Karpas-422 (cell line): ENCODE results near the gene PKD2L2. TPM values are rescaled to one million over a fixed set of nuclear protein-coding genes. Genes with fewer than 3 reads are reported as not detected.

Experiments
- DNase-seq: peaks from one replicate; pipeline ENCODE4 v3.0.0-alpha.2; 2015
- H2AFZ ChIP-seq: fragments of 200-600 bp; sonication (generic); 2 replicates; pipeline ENCODE4 v1.6.1; 2014; ENCODE audit warnings: antibody characterized with exemption, low read length, mixed read lengths
- H3K27ac ChIP-seq: fragments of 200-600 bp; sonication (generic); 2 replicates; pipeline ENCODE4 v1.5.1; 2014; ENCODE audit warnings: mild to moderate bottlenecking, low read length, moderate library complexity
- H3K27me3 ChIP-seq: fragments of 200-600 bp; sonication (generic); 2 replicates; pipeline ENCODE4 v1.6.1; 2014; ENCODE audit warnings: low read length, mixed read lengths
- H3K36me3 ChIP-seq: fragments of 200-600 bp; sonication (generic); 2 replicates; pipeline ENCODE4 v1.6.1; 2014; ENCODE audit warnings: low read length, mixed read lengths; ENCODE audit not compliant: insufficient read depth
- H3K4me1 ChIP-seq: fragments of 200-600 bp; sonication (generic); 2 replicates; pipeline ENCODE4 v1.6.1; 2014; ENCODE audit warnings: mild to moderate bottlenecking, low read length, mixed read lengths
- H3K4me2 ChIP-seq: fragments of 200-600 bp; sonication (generic); 2 replicates; pipeline ENCODE4 v1.6.1; 2014; ENCODE audit warnings: low read length, low read depth, mild to moderate bottlenecking; ENCODE audit not compliant: poor library complexity, severe bottlenecking
- H3K4me3 ChIP-seq: fragments of 200-600 bp; sonication (generic); 2 replicates; pipeline ENCODE4 v1.5.1; 2014; ENCODE audit warnings: mild to moderate bottlenecking, antibody characterized with exemption, low read length, mixed read lengths
- H3K79me2 ChIP-seq: fragments of 200-600 bp; sonication (generic); 2 replicates; pipeline ENCODE4 v1.6.1; 2014; ENCODE audit warnings: mild to moderate bottlenecking, low read length, mixed read lengths
- H3K9ac ChIP-seq: fragments of 200-600 bp; sonication (generic); 2 replicates; pipeline ENCODE4 v1.6.0; 2014; ENCODE audit warnings: low read length
- H3K9me2 ChIP-seq: fragments of 200-600 bp; sonication (generic), shearing (Covaris generic); replicated peaks from 2 replicates; pipeline ENCODE4 v1.6.0; 2014; ENCODE audit warnings: mild to moderate bottlenecking, low read length, moderate library complexity; ENCODE audit not compliant: insufficient read depth
- H3K9me3 ChIP-seq: fragments of 300-700, 200-600 bp; sonication (generic); 2 replicates; pipeline ENCODE4 v1.6.1; 2014; ENCODE audit warnings: low read length, mixed read lengths
- H4K20me1 ChIP-seq: fragments of 200-600 bp; sonication (generic); 2 replicates; pipeline ENCODE4 v1.6.1; 2014; ENCODE audit warnings: mild to moderate bottlenecking, antibody characterized with exemption, low read length, low read depth; ENCODE audit not compliant: insufficient read depth
- total RNA-seq: library from RNA; depleted of rRNA; stranded (reverse); fragments of >200 nt; shearing (Covaris generic); gene quantifications from 2 replicates; pipeline ENCODE4 v1.2.3, GENCODE V29; 2014; ENCODE audit warnings: low replicate concordance

PKD2L2 gene
- total RNA-seq, 1 experiment from 2014 or later = not detected

GRCh38 chr5:137921931-137922330 is 32.7 kb downstream of the PKD2L2 start:
- H3K36me3 ChIP-seq = no peaks in the 10 kb centered on the region; the same call in 1 of the 2 replicates
- H4K20me1 ChIP-seq = no peaks in the 10 kb centered on the region
- H3K4me3 ChIP-seq = no peak overlapping the region
- H3K79me2 ChIP-seq = no peaks in the 10 kb centered on the region
- no peaks in the 10 kb centered on the region for H3K9me2 ChIP-seq
- no peaks in the 10 kb centered on the region for H3K4me1 ChIP-seq
- no peaks in the 10 kb centered on the region for H3K9me3 ChIP-seq
- DNase-seq = no peak
- H3K4me2 ChIP-seq = no peak overlapping the region
- no peak overlapping the region for H3K27ac ChIP-seq
- H3K27me3 ChIP-seq = no peaks in the 10 kb centered on the region
- H3K9ac ChIP-seq = no peak overlapping the region
- H2AFZ ChIP-seq = no peak overlapping the region

GRCh38 chr5:137923856-137924255 is 34.6 kb downstream of the PKD2L2 start:
- Histone ChIP-seq H2AFZ (no peak overlapping the region), H3K9ac (no peak overlapping the region), H3K4me1 (no peaks in the 10 kb centered on the region), H4K20me1 (no peaks in the 10 kb centered on the region), H3K9me3 (no peaks in the 10 kb centered on the region), H3K4me3 (no peak overlapping the region), H3K27me3 (no peaks in the 10 kb centered on the region), H3K36me3 (peaks cover 6% of the 10 kb centered on the region), H3K27ac (no peak overlapping the region), H3K79me2 (no peaks in the 10 kb centered on the region), H3K4me2 (no peak overlapping the region), H3K9me2 (no peaks in the 10 kb centered on the region)
- no peak for DNase-seq

- no peak overlapping the region for H3K27ac ChIP-seq
- no peaks in the 10 kb centered on the region for H3K9me2 ChIP-seq
- H3K27me3 ChIP-seq = no peaks in the 10 kb centered on the region
- H3K36me3 ChIP-seq = peaks cover 10% of the 10 kb centered on the region; the same call in 1 of the 2 replicates
- H3K4me2 ChIP-seq = no peak overlapping the region
- no peak overlapping the region for H3K9ac ChIP-seq
- no peaks in the 10 kb centered on the region for H3K79me2 ChIP-seq
- H3K9me3 ChIP-seq = no peaks in the 10 kb centered on the region
- H3K4me1 ChIP-seq = no peaks in the 10 kb centered on the region
- no peak overlapping the region for H3K4me3 ChIP-seq
- H2AFZ ChIP-seq = no peak overlapping the region
- DNase-seq = no peak
- H4K20me1 ChIP-seq = no peaks in the 10 kb centered on the region
These were observed 43.5 kb downstream of the PKD2L2 start for GRCh38 chr5:137932800-137933199.

GRCh38 chr5:137933491-137933911 is 44.2 kb downstream of the PKD2L2 start:
- H3K4me2 ChIP-seq = no peak overlapping the region
- H3K27ac ChIP-seq = no peak overlapping the region
- no peaks in the 10 kb centered on the region for H4K20me1 ChIP-seq
- no peak overlapping the region for H2AFZ ChIP-seq
- peaks cover 16% of the 10 kb centered on the region; the same call in 1 of the 2 replicates for H3K36me3 ChIP-seq
- no peak overlapping the region for H3K9ac ChIP-seq
- no peaks in the 10 kb centered on the region for H3K27me3 ChIP-seq
- DNase-seq = no peak
- H3K4me3 ChIP-seq = no peak overlapping the region
- H3K4me1 ChIP-seq = no peaks in the 10 kb centered on the region; the same call in 1 of the 2 replicates
- H3K9me2 ChIP-seq = no peaks in the 10 kb centered on the region
- H3K79me2 ChIP-seq = no peaks in the 10 kb centered on the region
- no peaks in the 10 kb centered on the region for H3K9me3 ChIP-seq

- no peak for DNase-seq
- Histone ChIP-seq H3K4me1 (peaks cover 16% of the 10 kb centered on the region), H3K79me2 (0 out of 2 replicates have a peak, but pooled peaks cover 4% of the 10 kb centered on the region), H3K4me2 (no peak overlapping the region), H3K9me2 (no peaks in the 10 kb centered on the region), H3K27ac (no peak overlapping the region), H4K20me1 (no peaks in the 10 kb centered on the region), H3K9ac (no peak overlapping the region), H3K27me3 (no peaks in the 10 kb centered on the region), H2AFZ (no peak overlapping the region), H3K36me3 (peaks cover 28% of the 10 kb centered on the region), H3K4me3 (no peak overlapping the region), H3K9me3 (no peaks in the 10 kb centered on the region)
These were observed 45.9 kb downstream of the PKD2L2 start for GRCh38 chr5:137935190-137935589.

- no peaks in the 10 kb centered on the region for H4K20me1 ChIP-seq
- 0 out of 2 replicates have a peak, but pooled peaks cover 4% of the 10 kb centered on the region for H3K79me2 ChIP-seq
- H3K36me3 ChIP-seq = peaks cover 32% of the 10 kb centered on the region
- no peaks in the 10 kb centered on the region for H3K9me3 ChIP-seq
- H3K9me2 ChIP-seq = no peaks in the 10 kb centered on the region
- no peak overlapping the region for H3K27ac ChIP-seq
- H3K4me3 ChIP-seq = no peak overlapping the region
- no peak overlapping the region for H3K9ac ChIP-seq
- no peaks in the 10 kb centered on the region for H3K27me3 ChIP-seq
- H3K4me2 ChIP-seq = no peak overlapping the region
- H3K4me1 ChIP-seq = peaks cover 16% of the 10 kb centered on the region
- no peak for DNase-seq
- no peak overlapping the region for H2AFZ ChIP-seq
These were observed 46.4 kb downstream of the PKD2L2 start for GRCh38 chr5:137935694-137936093.

GRCh38 chr5:137937994-137938750 is 48.9 kb downstream of the PKD2L2 start:
- Histone ChIP-seq H2AFZ (no peak overlapping the region), H3K36me3 (peaks cover 54% of the 10 kb centered on the region)
- no peak for DNase-seq

GRCh38 chr5:137938751-137939143 is 49.5 kb downstream of the PKD2L2 start:
- Histone ChIP-seq H4K20me1 (0 out of 2 replicates have a peak, but pooled peaks cover 3% of the 10 kb centered on the region), H3K9me3 (no peaks in the 10 kb centered on the region), H2AFZ (no peak overlapping the region), H3K4me1 (peaks cover 16% of the 10 kb centered on the region), H3K4me3 (no peak overlapping the region), H3K36me3 (peaks cover 55% of the 10 kb centered on the region), H3K27ac (no peak overlapping the region), H3K9ac (no peak overlapping the region), H3K4me2 (no peak overlapping the region), H3K79me2 (0 out of 2 replicates have a peak, but pooled peaks cover 4% of the 10 kb centered on the region), H3K9me2 (no peaks in the 10 kb centered on the region), H3K27me3 (no peaks in the 10 kb centered on the region)
- DNase-seq = no peak

More at GRCh38 chr5:137937994-137938750, 48.9 kb downstream of the PKD2L2 start:
- Histone ChIP-seq H3K4me1 (peaks cover 16% of the 10 kb centered on the region), H3K9me2 (no peaks in the 10 kb centered on the region), H3K9ac (no peak overlapping the region), H3K27me3 (no peaks in the 10 kb centered on the region), H3K4me3 (no peak overlapping the region), H3K27ac (no peak overlapping the region), H3K9me3 (no peaks in the 10 kb centered on the region), H3K4me2 (no peak overlapping the region), H4K20me1 (0 out of 2 replicates have a peak, but pooled peaks cover 3% of the 10 kb centered on the region), H3K79me2 (0 out of 2 replicates have a peak, but pooled peaks cover 4% of the 10 kb centered on the region)
